ENCODE results near the gene FAM131A.
A peak's percentile ranks its signal among the peaks of the same experiment; 100 is the strongest.

Gene FAM131A, protein sequence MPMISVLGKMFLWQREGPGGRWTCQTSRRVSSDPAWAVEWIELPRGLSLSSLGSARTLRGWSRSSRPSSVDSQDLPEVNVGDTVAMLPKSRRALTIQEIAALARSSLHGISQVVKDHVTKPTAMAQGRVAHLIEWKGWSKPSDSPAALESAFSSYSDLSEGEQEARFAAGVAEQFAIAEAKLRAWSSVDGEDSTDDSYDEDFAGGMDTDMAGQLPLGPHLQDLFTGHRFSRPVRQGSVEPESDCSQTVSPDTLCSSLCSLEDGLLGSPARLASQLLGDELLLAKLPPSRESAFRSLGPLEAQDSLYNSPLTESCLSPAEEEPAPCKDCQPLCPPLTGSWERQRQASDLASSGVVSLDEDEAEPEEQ

DNA sequence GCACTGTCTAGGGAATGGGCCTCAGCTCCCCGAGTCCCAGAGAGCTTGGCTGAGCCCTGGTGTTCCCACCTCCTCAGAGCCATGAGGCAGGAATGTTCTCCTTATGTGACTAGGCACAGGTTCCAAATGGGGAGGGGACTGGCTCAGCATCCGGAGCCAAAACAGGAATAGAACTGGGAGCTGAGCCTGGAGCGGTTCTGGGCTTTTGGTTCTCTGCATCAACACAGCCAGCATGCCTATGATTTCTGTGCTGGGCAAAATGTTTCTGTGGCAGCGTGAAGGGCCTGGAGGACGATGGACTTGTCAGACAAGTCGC is at the start of gene FAM131A:
Gene FAM131A (plus strand): TSS at position 202 of the 316 bp plus-strand sequence. CDS start 31 bp downstream, at position 233.
- DNase-seq: no peak

GRCh38 chr3:184289426-184289938 is 47.9 kb upstream of the FAM131A start:
- peak; percentile 81 for DNase-seq

- DNase-seq: no peak
These were observed 47.1 kb upstream of the FAM131A start for GRCh38 chr3:184290331-184290730.

DNA sequence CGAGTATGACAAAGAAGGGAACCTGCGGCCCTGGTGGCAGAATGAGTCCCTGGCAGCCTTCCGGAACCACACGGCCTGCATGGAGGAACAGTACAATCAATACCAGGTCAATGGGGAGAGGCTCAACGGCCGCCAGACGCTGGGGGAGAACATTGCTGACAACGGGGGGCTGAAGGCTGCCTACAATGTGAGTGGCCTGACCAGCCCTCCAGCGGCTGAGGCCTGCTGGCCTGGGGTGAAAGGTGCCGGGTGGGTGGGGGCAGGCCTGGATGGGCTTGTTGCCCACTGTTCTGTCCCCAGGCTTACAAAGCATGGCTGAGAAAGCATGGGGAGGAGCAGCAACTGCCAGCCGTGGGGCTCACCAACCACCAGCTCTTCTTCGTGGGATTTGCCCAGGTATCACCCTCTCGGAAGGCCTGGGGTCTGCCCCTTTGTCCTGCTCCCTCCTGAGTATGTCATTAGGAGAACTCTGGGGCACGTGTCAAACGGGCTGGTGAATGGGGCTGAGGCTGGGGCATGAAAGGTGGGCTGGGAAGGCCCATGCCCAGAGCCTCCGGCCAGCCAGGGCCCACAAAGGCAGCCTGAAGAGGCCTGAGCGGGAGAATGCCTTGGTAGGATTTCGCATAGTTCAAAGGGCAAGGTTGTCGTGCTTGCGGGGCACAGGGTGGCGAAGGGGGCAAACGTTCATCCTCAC is 46.2 kb upstream of the FAM131A start:
- DNase-seq: no peak

DNA sequence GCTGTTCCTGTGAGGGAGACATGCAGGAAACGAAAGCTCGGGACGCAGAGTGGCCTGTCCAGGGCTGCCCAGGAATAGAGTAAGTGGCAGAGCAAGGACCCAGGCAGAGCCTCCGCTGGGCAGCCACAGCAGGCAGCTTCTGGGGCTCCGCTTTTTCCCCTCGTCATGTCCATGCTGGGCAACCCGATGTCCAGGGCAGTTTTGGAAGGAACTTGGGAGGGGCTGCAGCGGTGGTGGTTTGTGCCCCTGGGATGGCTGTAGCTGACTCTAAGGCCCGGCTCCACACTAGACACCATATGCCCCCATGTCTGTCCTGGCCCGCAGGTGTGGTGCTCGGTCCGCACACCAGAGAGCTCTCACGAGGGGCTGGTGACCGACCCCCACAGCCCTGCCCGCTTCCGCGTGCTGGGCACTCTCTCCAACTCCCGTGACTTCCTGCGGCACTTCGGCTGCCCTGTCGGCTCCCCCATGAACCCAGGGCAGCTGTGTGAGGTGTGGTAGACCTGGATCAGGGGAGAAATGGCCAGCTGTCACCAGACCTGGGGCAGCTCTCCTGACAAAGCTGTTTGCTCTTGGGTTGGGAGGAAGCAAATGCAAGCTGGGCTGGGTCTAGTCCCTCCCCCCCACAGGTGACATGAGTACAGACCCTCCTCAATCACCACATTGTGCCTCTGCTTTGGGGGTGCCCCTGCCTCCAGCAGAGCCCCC is 45.5 kb upstream of the FAM131A start:
- no peak for DNase-seq

GRCh38 chr3:184295771-184296170 is 41.6 kb upstream of the FAM131A start:
- no peak for DNase-seq

DNA sequence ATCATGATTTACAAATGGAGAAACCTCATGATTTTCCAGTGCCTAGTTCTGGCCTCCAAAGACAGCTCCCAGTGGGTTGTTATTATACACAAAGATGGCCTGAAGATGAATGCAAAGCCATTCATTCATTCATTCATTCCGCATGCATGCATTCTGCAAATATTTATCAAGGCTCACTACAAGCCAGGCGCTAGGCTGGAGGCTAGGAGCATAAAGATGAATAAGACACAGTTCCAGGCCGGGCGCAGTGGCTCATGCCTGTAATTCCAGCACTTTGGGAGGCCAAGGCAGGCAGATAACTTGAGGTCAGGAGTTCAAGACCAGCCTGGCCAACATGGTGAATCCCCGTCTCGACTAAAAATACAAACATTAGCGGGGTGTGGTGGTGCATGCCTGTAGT is 40.8 kb upstream of the FAM131A start:
- no peak for DNase-seq

GRCh38 chr3:184298759-184299487 is 38.5 kb upstream of the FAM131A start, which contains the start of gene PSMD2:
Gene PSMD2, plus strand, starts transcription at chr3:184299241. Its CDS starts 26 bp downstream, at chr3:184299267.
- DNase-seq: peak; percentile 99

DNA sequence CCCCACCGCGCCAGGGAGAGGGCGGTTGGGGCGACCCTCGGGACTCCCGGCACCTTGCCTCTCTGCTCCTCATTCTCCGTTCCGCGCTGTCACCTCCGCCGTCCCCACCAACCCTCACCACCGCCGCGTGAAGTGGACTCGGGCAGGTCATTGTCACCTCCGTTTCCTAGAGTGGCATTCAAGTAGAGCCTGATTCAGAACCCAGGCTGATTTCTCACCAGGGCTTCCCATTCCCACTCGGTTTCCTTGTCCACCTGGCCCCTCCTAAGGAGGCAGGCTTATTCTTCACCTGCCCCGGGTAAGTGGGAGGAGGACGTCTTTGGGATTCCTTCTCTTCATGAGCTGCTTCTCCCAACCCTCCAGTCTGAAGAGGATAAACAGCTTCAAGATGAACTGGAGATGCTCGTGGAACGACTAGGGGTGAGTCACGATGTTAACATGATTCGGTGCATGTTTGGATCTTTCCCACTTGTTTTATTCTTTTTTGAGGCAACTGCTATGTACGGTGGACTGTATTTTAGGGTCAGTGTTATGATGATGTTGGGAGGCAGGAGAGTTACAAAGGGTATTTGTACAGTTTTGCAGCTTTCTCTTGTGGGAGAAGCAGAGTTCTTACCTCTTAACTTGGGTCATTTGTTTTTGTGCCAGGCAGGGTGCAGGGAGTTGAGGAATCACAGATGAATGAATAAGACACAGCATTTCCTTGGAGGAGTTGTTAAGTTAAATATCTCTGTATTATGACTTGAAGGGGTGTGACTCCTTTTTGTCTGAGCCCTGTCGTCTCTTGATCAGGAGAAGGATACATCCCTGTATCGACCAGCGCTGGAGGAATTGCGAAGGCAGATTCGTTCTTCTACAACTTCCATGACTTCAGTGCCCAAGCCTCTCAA is 37.7 kb upstream of the FAM131A start:
- DNase-seq: no peak

- no peak for DNase-seq
These were observed 37.1 kb upstream of the FAM131A start for GRCh38 chr3:184300378-184300720.

- DNase-seq: no peak
These were observed 31.8 kb upstream of the FAM131A start for GRCh38 chr3:184305577-184305976.

DNA sequence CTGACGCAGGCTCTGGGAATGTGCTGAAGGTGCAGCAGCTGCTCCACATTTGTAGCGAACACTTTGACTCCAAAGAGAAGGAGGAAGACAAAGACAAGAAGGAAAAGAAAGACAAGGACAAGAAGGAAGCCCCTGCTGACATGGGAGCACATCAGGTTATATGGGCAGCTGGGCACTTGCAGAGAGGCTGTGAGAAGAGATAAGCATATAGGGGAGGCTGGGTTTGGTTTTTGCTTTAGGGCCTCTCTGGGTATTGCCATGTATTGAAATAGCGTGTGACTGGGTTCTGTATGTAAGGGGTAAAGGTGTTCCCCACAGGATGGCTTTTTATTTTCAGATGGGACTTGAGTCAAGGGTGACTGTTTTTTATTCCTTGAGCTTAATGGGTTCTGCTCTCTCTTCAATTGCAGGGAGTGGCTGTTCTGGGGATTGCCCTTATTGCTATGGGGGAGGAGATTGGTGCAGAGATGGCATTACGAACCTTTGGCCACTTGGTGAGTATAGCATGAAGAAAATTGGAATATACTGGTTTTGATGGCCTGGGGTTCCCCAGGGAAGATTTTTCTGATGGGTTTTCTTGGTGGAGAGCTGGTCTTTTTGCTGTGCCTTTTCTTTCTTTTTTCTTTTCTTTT is 30.9 kb upstream of the FAM131A start:
- no peak for DNase-seq

GRCh38 chr3:184307915-184308314 is 29.5 kb upstream of the FAM131A start:
- no peak for DNase-seq

DNA sequence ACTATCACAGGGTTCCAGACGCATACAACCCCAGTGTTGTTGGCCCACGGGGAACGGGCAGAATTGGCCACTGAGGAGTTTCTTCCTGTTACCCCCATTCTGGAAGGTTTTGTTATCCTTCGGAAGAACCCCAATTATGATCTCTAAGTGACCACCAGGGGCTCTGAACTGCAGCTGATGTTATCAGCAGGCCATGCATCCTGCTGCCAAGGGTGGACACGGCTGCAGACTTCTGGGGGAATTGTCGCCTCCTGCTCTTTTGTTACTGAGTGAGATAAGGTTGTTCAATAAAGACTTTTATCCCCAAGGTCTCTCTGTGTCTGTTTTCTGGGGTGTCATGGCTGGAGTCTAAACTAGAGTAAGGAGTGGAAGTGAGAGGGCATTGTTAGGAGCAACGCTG is 28.7 kb upstream of the FAM131A start:
- DNase-seq: no peak

GRCh38 chr3:184311633-184312032 is 25.8 kb upstream of the FAM131A start:
- DNase-seq: no peak

- peak; percentile 94 for DNase-seq
These were observed 23.1 kb upstream of the FAM131A start, which contains the start of gene EIF4G1 for GRCh38 chr3:184314363-184314699. Gene EIF4G1, plus strand, starts transcription at chr3:184314606. Its CDS starts 1,191 bp downstream, at chr3:184315797.

GRCh38 chr3:184314700-184315542 is 22.5 kb upstream of the FAM131A start:
- DNase-seq: peak; percentile 68

- DNase-seq: no peak
These were observed 21.9 kb upstream of the FAM131A start for GRCh38 chr3:184315543-184315867.

DNA sequence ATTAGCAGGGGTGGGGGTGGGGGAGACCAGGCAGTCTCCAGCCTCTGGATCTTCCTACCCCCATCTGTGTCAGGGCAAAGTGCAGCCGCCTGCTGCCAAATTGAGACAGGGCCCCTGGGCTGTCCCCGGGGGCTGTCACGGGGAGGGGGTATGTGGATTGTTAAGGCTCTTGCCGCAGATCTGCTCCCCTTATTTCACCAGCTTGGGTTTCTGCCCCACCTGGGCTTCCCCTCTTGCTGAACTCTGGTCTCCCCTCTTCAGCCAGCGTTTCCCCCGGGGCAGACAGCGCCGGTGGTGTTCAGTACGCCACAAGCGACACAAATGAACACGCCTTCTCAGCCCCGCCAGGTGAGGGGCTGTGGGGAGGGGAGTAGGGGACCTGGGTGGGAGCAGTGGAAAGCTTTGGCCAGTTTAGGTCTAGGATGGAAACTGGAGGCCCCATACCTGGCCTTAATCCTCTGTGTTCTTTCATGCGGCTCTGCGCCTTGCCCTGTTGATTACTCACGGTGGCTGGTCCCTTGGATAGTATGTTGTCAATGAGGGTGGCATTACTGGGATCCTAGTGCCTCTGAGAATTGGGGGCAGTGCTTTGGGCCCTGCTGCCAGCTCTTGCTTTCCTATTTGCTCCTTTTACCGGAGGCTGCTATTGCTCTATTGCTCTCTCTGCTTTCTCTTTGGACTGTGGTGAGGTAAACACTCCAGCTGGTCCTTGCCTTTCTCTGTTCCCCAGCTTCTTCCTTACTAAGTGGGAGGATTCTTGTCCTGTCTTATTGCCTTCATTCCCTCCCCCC is 21.3 kb upstream of the FAM131A start:
- no peak for DNase-seq

- no peak for DNase-seq
These were observed 20.6 kb upstream of the FAM131A start for GRCh38 chr3:184316792-184317191.

Data from activated CD4-positive, alpha-beta T cell treated with anti-CD3 and anti-CD28 coated beads for 48 hours (primary cell).